HCT116 (cell line): Measurements from ENCODE around the gene ZFP92. TPM values are rescaled to one million over a fixed set of nuclear protein-coding genes. Genes with fewer than 3 reads are reported as not detected.

Source experiments
- ATAC-seq: fragments of 200-7000 bp; cut with Tn5 transposase; 2 replicates; pipeline ENCODE4 v1.9.1; 2020; ENCODE audit warnings: mild to moderate bottlenecking, moderate library complexity
- BruUV-seq: library from RNA; stranded (reverse); fragments of 400-500 nt; replicated peaks from 2 replicates; lab custom pipeline; 2021; lab: Mats Ljungman, UMichigan
- CTCF ChIA-PET: fragments of 300-600 bp; sonication (Branson Sonifier 250); formaldehyde crosslinking; loops from one replicate; lab custom pipeline; 2021; ENCODE audit warnings: antibody characterized with exemption; lab: Charles Lee
- POLR2A ChIA-PET: fragments of 300-600, 350-600 bp; sonication (Branson Sonifier 250); formaldehyde crosslinking; loops from one replicate; lab custom pipeline; 2021; ENCODE audit warnings: antibody characterized with exemption; lab: Charles Lee
- RAD21 ChIA-PET, 2 experiments: fragments of 300-600 bp; sonication (Branson Sonifier 250); formaldehyde crosslinking; loops; one replicate each; lab custom pipeline; 2023; ENCODE audit warnings: low total read pairs in 2 of 2; ENCODE audit not compliant: uncharacterized antibody in 2 of 2, unreplicated experiment in 2 of 2, low non-redundant PET in 1 of 2; lab: Charles Lee
- DNase-seq: peaks from one replicate; pipeline ENCODE4 v3.0.0-alpha.2; 2010; ENCODE audit warnings: low read depth, low spot score
- H2AFZ ChIP-seq: fragments of 200-600 bp; shearing (Covaris generic), sonication (generic); 2 replicates; pipeline ENCODE4 v1.6.1; 2017; ENCODE audit warnings: low read depth, mixed run types, mixed read lengths, antibody characterized with exemption, low read length; ENCODE audit not compliant: poor library complexity, severe bottlenecking
- H3K27ac ChIP-seq: 2 replicates; pipeline ENCODE4 v1.5.1; 2012; ENCODE audit warnings: low read depth, low read length
- H3K27me3 ChIP-seq: fragments of 200-600 bp; sonication (generic); 2 replicates; pipeline ENCODE4 v1.6.1; 2016; ENCODE audit warnings: mixed run types, low read length, mixed read lengths; ENCODE audit not compliant: insufficient read depth
- H3K36me3 ChIP-seq, 2 experiments: fragments of 200-500 bp in 1 of 2; fragments of 200-600 bp in 1 of 2; sonication (Bioruptor generic) in 1 of 2; sonication (generic) in 1 of 2; 2 replicates each; pipeline versions ENCODE4 v1.5.1 to v1.6.1; 2014 to 2016; ENCODE audit warnings: low read length in 2 of 2, inconsistent platforms in 1 of 2, mixed read lengths in 1 of 2, mixed run types in 1 of 2; ENCODE audit not compliant: insufficient read depth in 2 of 2, control insufficient read depth in 1 of 2
- H3K4me1 ChIP-seq, 2 experiments: fragments of 200-600 bp in 1 of 2; sonication (generic) in 1 of 2; 2 replicates each; pipeline versions ENCODE4 v1.5.1 to v1.6.1; 2012 to 2017; ENCODE audit warnings: low read length in 2 of 2, inconsistent platforms in 1 of 2, mild to moderate bottlenecking in 1 of 2, mixed read lengths in 1 of 2, mixed run types in 1 of 2, moderate library complexity in 1 of 2; ENCODE audit not compliant: insufficient read depth in 2 of 2, control insufficient read depth in 1 of 2
- H3K4me2 ChIP-seq: fragments of 200-600 bp; sonication (generic); 2 replicates; pipeline ENCODE4 v1.6.1; 2017; ENCODE audit warnings: mixed run types, low read length, mixed read lengths
- H3K4me3 ChIP-seq, 2 experiments: fragments of 200-600 bp in 1 of 2; sonication (generic) in 1 of 2; replicated peaks in 1 of 2; 2 replicates each; pipeline ENCODE4 v1.5.1; 2011 to 2016; ENCODE audit warnings: low read length in 2 of 2, control low read depth in 1 of 2, low read depth in 1 of 2, mild to moderate bottlenecking in 1 of 2, mixed read lengths in 1 of 2, mixed run types in 1 of 2
- H3K79me2 ChIP-seq: fragments of 200-600 bp; sonication (generic); 2 replicates; pipeline ENCODE4 v1.6.1; 2017; ENCODE audit warnings: mild to moderate bottlenecking, mixed run types, low read length, moderate library complexity, mixed read lengths; ENCODE audit not compliant: insufficient read depth
- H3K9ac ChIP-seq: fragments of 200-600 bp; sonication (generic); 2 replicates; pipeline ENCODE4 v1.6.1; 2016; ENCODE audit warnings: low read length, mixed read lengths
- H3K9me2 ChIP-seq: fragments of 200-600 bp; sonication (generic), shearing (Covaris generic); 2 replicates; pipeline ENCODE4 v1.6.1; 2017; ENCODE audit warnings: mixed run types, mild to moderate bottlenecking, moderate library complexity; ENCODE audit not compliant: insufficient read depth
- H3K9me3 ChIP-seq, 2 experiments: fragments of 200-500 bp in 1 of 2; fragments of 200-600 bp in 1 of 2; sonication (Bioruptor generic) in 1 of 2; sonication (generic) in 1 of 2; 2 replicates each; pipeline ENCODE4 v1.6.1; 2014 to 2017; ENCODE audit warnings: low read length in 2 of 2, mixed read lengths in 2 of 2, inconsistent platforms in 1 of 2, low read depth in 1 of 2, mild to moderate bottlenecking in 1 of 2, mixed run types in 1 of 2, moderate library complexity in 1 of 2; ENCODE audit not compliant: control insufficient read depth in 1 of 2, insufficient read depth in 1 of 2
- H4K20me1 ChIP-seq: fragments of 200-600 bp; sonication (generic), shearing (Covaris generic); 2 replicates; pipeline ENCODE4 v1.6.1; 2017; ENCODE audit warnings: mixed run types, mild to moderate bottlenecking, moderate library complexity; ENCODE audit not compliant: insufficient read depth
- CBX3 ChIP-seq: IDR thresholded peaks from 2 replicates; pipeline ENCODE4 v1.6.1; 2012; ENCODE audit warnings: low read depth
- EGR1 ChIP-seq: IDR thresholded peaks from 2 replicates; pipeline ENCODE4 v1.6.1; 2012; ENCODE audit warnings: low read depth
- ELF1 ChIP-seq: IDR thresholded peaks from 2 replicates; pipeline ENCODE4 v1.6.1; 2012; ENCODE audit warnings: low read depth, borderline replicate concordance
- FOSL1 ChIP-seq: IDR thresholded peaks from 2 replicates; pipeline ENCODE4 v1.6.1; 2012; ENCODE audit warnings: low read depth
- POLR2A ChIP-seq: IDR thresholded peaks from 2 replicates; pipeline ENCODE4 v1.7.0; 2011; ENCODE audit warnings: borderline replicate concordance; ENCODE audit not compliant: insufficient read depth, insufficient read length; ENCODE audit errors: extremely low read depth
- POLR2AphosphoS5 ChIP-seq: IDR thresholded peaks from 2 replicates; pipeline ENCODE4 v1.6.1; 2011; ENCODE audit warnings: mild to moderate bottlenecking, low read depth, low read length, moderate library complexity
- RAD21 ChIP-seq: IDR thresholded peaks from 2 replicates; pipeline ENCODE4 v1.6.1; 2012; ENCODE audit warnings: low read depth, mild to moderate bottlenecking
- SIN3A ChIP-seq: IDR thresholded peaks from 2 replicates; pipeline ENCODE4 v1.6.1; 2012; ENCODE audit warnings: low read depth
- SRF ChIP-seq: IDR thresholded peaks from 2 replicates; pipeline ENCODE4 v1.6.1; 2012; ENCODE audit warnings: low read depth
- TCF7L2 ChIP-seq: IDR thresholded peaks from 2 replicates; pipeline ENCODE4 v1.7.0; 2011; ENCODE audit warnings: borderline replicate concordance, inconsistent platforms; ENCODE audit not compliant: insufficient read depth, insufficient read length; ENCODE audit errors: extremely low read depth
- YY1 ChIP-seq: IDR thresholded peaks from 2 replicates; pipeline ENCODE4 v1.6.1; 2011; ENCODE audit warnings: low read length, low read depth, moderate library complexity, mild to moderate bottlenecking; ENCODE audit not compliant: insufficient replicate concordance; ENCODE audit errors: extremely low read depth
- ZFX ChIP-seq: fragments of 450-650 bp; IDR thresholded peaks from 2 replicates; pipeline ENCODE4 v1.6.1; 2017
- intact Hi-C: fragments of 100-400 bp; cut with micrococcal nuclease; formaldehyde crosslinking; loops from 2 replicates; pipeline ENCODE4 v1.10.0; 2022
- total RNA-seq: library from RNA; stranded (reverse); gene quantifications from one replicate; pipeline ENCODE4 v1.2.1, GENCODE V29; 2021; ENCODE audit not compliant: unreplicated experiment
- TF ChIP-seq, protein P1 (sequence below): IDR thresholded peaks from 2 replicates; pipeline ENCODE4 v1.6.1; 2012; ENCODE audit warnings: low read depth

ZFP92 gene
- total RNA-seq, 1 experiment from 2014 or later: not detected

DNA sequence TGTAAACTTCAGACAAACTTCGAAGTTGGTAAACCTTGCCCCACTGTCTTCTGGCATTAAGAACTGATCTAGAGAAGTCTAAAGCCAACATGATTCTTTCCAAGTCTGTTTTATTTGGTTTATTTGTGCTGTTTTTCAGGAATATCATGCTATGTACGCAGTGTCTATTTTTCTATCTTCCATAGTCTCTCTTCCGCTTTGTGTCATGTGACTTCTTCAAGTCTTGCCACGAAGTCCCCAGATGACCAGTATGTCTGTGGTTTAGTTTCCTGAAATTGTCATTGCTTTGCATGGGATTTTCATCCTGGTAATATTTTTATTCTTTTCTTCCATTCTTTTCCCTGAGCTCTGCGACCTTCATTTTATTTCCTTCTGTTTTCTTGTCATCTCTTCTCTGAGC lies 25.2 kb upstream of the ZFP92 start (continued):
- TF ChIP-seq, protein P1, sequence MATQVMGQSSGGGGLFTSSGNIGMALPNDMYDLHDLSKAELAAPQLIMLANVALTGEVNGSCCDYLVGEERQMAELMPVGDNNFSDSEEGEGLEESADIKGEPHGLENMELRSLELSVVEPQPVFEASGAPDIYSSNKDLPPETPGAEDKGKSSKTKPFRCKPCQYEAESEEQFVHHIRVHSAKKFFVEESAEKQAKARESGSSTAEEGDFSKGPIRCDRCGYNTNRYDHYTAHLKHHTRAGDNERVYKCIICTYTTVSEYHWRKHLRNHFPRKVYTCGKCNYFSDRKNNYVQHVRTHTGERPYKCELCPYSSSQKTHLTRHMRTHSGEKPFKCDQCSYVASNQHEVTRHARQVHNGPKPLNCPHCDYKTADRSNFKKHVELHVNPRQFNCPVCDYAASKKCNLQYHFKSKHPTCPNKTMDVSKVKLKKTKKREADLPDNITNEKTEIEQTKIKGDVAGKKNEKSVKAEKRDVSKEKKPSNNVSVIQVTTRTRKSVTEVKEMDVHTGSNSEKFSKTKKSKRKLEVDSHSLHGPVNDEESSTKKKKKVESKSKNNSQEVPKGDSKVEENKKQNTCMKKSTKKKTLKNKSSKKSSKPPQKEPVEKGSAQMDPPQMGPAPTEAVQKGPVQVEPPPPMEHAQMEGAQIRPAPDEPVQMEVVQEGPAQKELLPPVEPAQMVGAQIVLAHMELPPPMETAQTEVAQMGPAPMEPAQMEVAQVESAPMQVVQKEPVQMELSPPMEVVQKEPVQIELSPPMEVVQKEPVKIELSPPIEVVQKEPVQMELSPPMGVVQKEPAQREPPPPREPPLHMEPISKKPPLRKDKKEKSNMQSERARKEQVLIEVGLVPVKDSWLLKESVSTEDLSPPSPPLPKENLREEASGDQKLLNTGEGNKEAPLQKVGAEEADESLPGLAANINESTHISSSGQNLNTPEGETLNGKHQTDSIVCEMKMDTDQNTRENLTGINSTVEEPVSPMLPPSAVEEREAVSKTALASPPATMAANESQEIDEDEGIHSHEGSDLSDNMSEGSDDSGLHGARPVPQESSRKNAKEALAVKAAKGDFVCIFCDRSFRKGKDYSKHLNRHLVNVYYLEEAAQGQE: no peak
- no peak for TF ChIP-seq SRF
- no peak for TF ChIP-seq RAD21
- TF ChIP-seq FOSL1: no peak
- no peak for TF ChIP-seq POLR2A
- TF ChIP-seq YY1: no peak
- no peak for TF ChIP-seq CBX3
- TF ChIP-seq EGR1: no peak
- TF ChIP-seq ZFX: no peak
- TF ChIP-seq SIN3A: no peak
- TF ChIP-seq ELF1: no peak
- no peak for TF ChIP-seq TCF7L2

DNA sequence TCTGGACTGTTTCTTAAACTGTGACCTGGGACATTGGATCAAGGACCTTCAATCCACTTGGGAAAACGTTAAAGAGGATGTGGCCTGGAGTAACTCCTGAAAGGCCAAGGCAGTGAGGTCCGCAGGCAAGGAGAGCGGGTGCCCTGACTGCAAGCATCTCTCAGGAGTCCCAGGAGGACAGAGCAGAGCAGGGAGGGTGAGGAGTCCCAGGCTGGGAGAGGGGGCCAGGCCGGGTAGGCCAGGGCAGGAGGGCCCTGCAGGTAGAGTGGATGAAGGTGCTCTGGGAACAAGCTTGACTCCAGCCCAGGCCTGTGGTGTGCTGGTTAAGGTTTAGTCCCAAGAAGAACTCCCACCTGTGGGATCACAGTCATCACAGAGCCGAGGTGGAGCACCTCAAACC lies 23.9 kb upstream of the ZFP92 start:
- Histone ChIP-seq H4K20me1 (no peaks in the 10 kb centered on the region), H3K9me2 (no peaks in the 10 kb centered on the region), H3K9me3 (no peaks in the 10 kb centered on the region), H3K4me1 (no peaks in the 10 kb centered on the region), H3K4me3 (no peak overlapping the region), H3K4me2 (no peak overlapping the region), H2AFZ (no peak overlapping the region), H3K27me3 (no peaks in the 10 kb centered on the region)
- DNase-seq: no peak
- ATAC-seq: no peak
- no TSS peak for BruUV-seq
- RAD21 ChIA-PET: no interaction called here
- TF ChIP-seq YY1: no peak
- no peak for TF ChIP-seq TCF7L2
- no peak for TF ChIP-seq POLR2AphosphoS5
- no peak for TF ChIP-seq ZFX
- no peak for TF ChIP-seq SIN3A
- TF ChIP-seq, all 23 proteins: peak for 0
- intact Hi-C loops: no loop called here
- Histone ChIP-seq H3K79me2 (no peaks in the 10 kb centered on the region), H3K27ac (no peak overlapping the region), H3K9ac (no peak overlapping the region), H3K36me3 (no peaks in the 10 kb centered on the region)
- ChIA-PET CTCF (no interaction called here), POLR2A (no interaction called here)
